HG03442 (cell line): Measurements from ENCODE around the gene GJA8.
"Not testable (repeated sequence)": the region's sequence is repeated elsewhere in the genome, so short reads cannot be mapped to it uniquely, and the experiment has no call there.

Experiments
- ATAC-seq: cut with Tn5 transposase; IDR thresholded peaks from one replicate; pipeline ENCODE4 v1.9.1; 2021; ENCODE audit warnings: mild to moderate bottlenecking, moderate library complexity; ENCODE audit not compliant: unreplicated experiment

The GJA8 gene

GRCh38 chr1:147927215-147927614, 24.6 kb downstream of the GJA8 start:
- ATAC-seq: not testable (repeated sequence)

- ATAC-seq: not testable (repeated sequence)
Observed at GRCh38 chr1:147927689-147928088, 25.1 kb downstream of the GJA8 start.

GRCh38 chr1:147928236-147929132, 25.9 kb downstream of the GJA8 start, which contains the start of gene GPR89B:
Gene GPR89B (plus strand): TSS chr1:147928420. CDS start chr1:147928537, 117 bp downstream.
- ATAC-seq: peak; percentile 95

GRCh38 chr1:147931137-147931536, 28.5 kb downstream of the GJA8 start:
- ATAC-seq: not testable (repeated sequence)

GRCh38 chr1:147935296-147935695, 32.7 kb downstream of the GJA8 start:
- not testable (repeated sequence) for ATAC-seq

GRCh38 chr1:147940456-147940855, 37.9 kb downstream of the GJA8 start:
- not testable (repeated sequence) for ATAC-seq

- not testable (repeated sequence) for ATAC-seq
Observed at GRCh38 chr1:147942563-147942962, 40.0 kb downstream of the GJA8 start.

GRCh38 chr1:147949517-147949916, 46.9 kb downstream of the GJA8 start:
- not testable (repeated sequence) for ATAC-seq
